HG02884 (cell line): ENCODE data around the gene RHOB.
"Not testable (repeated sequence)": the region's sequence is repeated elsewhere in the genome, so short reads cannot be mapped to it uniquely, and the experiment has no call there.

Experiments
- ATAC-seq: cut with Tn5 transposase; IDR thresholded peaks from one replicate; pipeline ENCODE4 v1.9.1; 2021; ENCODE audit warnings: mild to moderate bottlenecking, moderate library complexity; ENCODE audit not compliant: unreplicated experiment

Gene RHOB

GRCh38 chr2:20451761-20452499, 5.1 kb downstream of the RHOB start:
- ATAC-seq: no peak

GRCh38 chr2:20452551-20452950, 5.7 kb downstream of the RHOB start:
- ATAC-seq: no peak

GRCh38 chr2:20453087-20453486, 6.2 kb downstream of the RHOB start:
- ATAC-seq: no peak

- ATAC-seq: no peak
These were observed 7.4 kb downstream of the RHOB start for GRCh38 chr2:20454036-20454981.

GRCh38 chr2:20455076-20455587, 8.3 kb downstream of the RHOB start:
- no peak for ATAC-seq

GRCh38 chr2:20456116-20456571, 9.3 kb downstream of the RHOB start:
- no peak for ATAC-seq

- peak; percentile 78 for ATAC-seq
These were observed 10.0 kb downstream of the RHOB start for GRCh38 chr2:20456636-20457426.

GRCh38 chr2:20457661-20458630, 11.1 kb downstream of the RHOB start:
- no peak for ATAC-seq

GRCh38 chr2:20458737-20459484, 12.0 kb downstream of the RHOB start:
- ATAC-seq: not testable (repeated sequence)

GRCh38 chr2:20465716-20466394, 19.0 kb downstream of the RHOB start:
- ATAC-seq: no peak

- ATAC-seq: no peak
These were observed 21.1 kb downstream of the RHOB start for GRCh38 chr2:20467789-20468548.

- ATAC-seq: no peak
These were observed 22.0 kb downstream of the RHOB start for GRCh38 chr2:20468549-20469500.

GRCh38 chr2:20469595-20469994, 22.7 kb downstream of the RHOB start:
- ATAC-seq: no peak

- ATAC-seq: no peak
These were observed 23.3 kb downstream of the RHOB start for GRCh38 chr2:20470211-20470610.

GRCh38 chr2:20471148-20471547, 24.3 kb downstream of the RHOB start:
- no peak for ATAC-seq

- no peak for ATAC-seq
These were observed 25.2 kb downstream of the RHOB start for GRCh38 chr2:20471902-20472559.
